Astrocyte (in vitro differentiated cells and primary cell): ENCODE data around the gene EAF2. TPM values are rescaled to one million over a fixed set of nuclear protein-coding genes. Genes with fewer than 3 reads are reported as not detected.
A peak's percentile ranks its signal among the peaks of the same experiment; 100 is the strongest.

Source experiments
- DNase-seq: peaks from one replicate; pipeline ENCODE4 v3.0.0-alpha.2; 2010; ENCODE audit warnings: low read depth
- FAIRE-seq: peaks from 2 replicates; lab custom pipeline; 2011; peaks lifted over from hg19 to GRCh38; lab: Jason Lieb, UNC
- H2AFZ ChIP-seq: 2 replicates; pipeline ENCODE4 v1.6.0; 2012; ENCODE audit warnings: low read depth, low read length, inconsistent platforms
- H3K27ac ChIP-seq: 2 replicates; pipeline ENCODE4 v1.5.1; 2011; ENCODE audit warnings: low read depth, low read length, inconsistent platforms
- H3K27me3 ChIP-seq: 2 replicates; pipeline ENCODE4 v1.6.0; 2011; ENCODE audit warnings: low read length, inconsistent platforms; ENCODE audit not compliant: insufficient read depth
- H3K36me3 ChIP-seq: 2 replicates; pipeline ENCODE4 v1.5.1; 2011; ENCODE audit warnings: low read length, inconsistent platforms; ENCODE audit not compliant: insufficient read depth
- H3K4me1 ChIP-seq: 2 replicates; pipeline ENCODE4 v1.5.1; 2011; ENCODE audit warnings: low read length, inconsistent platforms; ENCODE audit not compliant: insufficient read depth
- H3K4me2 ChIP-seq: 2 replicates; pipeline ENCODE4 v1.6.0; 2012; ENCODE audit warnings: low read length, inconsistent platforms
- H3K4me3 ChIP-seq: 2 replicates; pipeline ENCODE4 v1.5.1; 2011; ENCODE audit warnings: low read depth, mild to moderate bottlenecking, low read length, inconsistent platforms; ENCODE audit not compliant: insufficient read depth
- H3K79me2 ChIP-seq: 2 replicates; pipeline ENCODE4 v1.6.0; 2012; ENCODE audit warnings: mild to moderate bottlenecking, low read length, inconsistent platforms; ENCODE audit not compliant: insufficient read depth
- H3K9ac ChIP-seq: 2 replicates; pipeline ENCODE4 v1.6.0; 2012; ENCODE audit warnings: mild to moderate bottlenecking, low read length, inconsistent platforms
- H3K9me3 ChIP-seq: 2 replicates; pipeline ENCODE4 v1.5.1; 2012; ENCODE audit warnings: low read depth, mild to moderate bottlenecking, low read length, inconsistent platforms; ENCODE audit not compliant: insufficient read depth
- H4K20me1 ChIP-seq: 2 replicates; pipeline ENCODE4 v1.6.0; 2012; ENCODE audit warnings: low read length, inconsistent platforms; ENCODE audit not compliant: insufficient read depth
- H3K27ac Mint-ChIP-seq: one replicate; pipeline ENCODE4 v1.8.0; 2021; ENCODE audit warnings: mild to moderate bottlenecking, mixed read lengths; ENCODE audit not compliant: unreplicated experiment
- H3K27me3 Mint-ChIP-seq: one replicate; pipeline ENCODE4 v1.8.0; 2021; ENCODE audit warnings: low read depth, mixed read lengths; ENCODE audit not compliant: unreplicated experiment
- H3K36me3 Mint-ChIP-seq: one replicate; pipeline ENCODE4 v1.8.0; 2021; ENCODE audit warnings: low read depth, mixed read lengths; ENCODE audit not compliant: unreplicated experiment
- H3K4me1 Mint-ChIP-seq: one replicate; pipeline ENCODE4 v1.8.0; 2021; ENCODE audit warnings: low read depth, mixed read lengths; ENCODE audit not compliant: unreplicated experiment
- H3K4me3 Mint-ChIP-seq: one replicate; pipeline ENCODE4 v1.8.0; 2021; ENCODE audit warnings: mild to moderate bottlenecking, moderate library complexity, mixed read lengths; ENCODE audit not compliant: unreplicated experiment
- H3K9me3 Mint-ChIP-seq: one replicate; pipeline ENCODE4 v1.8.0; 2021; ENCODE audit warnings: mild to moderate bottlenecking, mixed read lengths; ENCODE audit not compliant: unreplicated experiment
- CTCF ChIP-seq: IDR thresholded peaks from 2 replicates; pipeline ENCODE4 v1.5.1; 2011; ENCODE audit warnings: low read depth, mild to moderate bottlenecking, inconsistent platforms, low read length, moderate library complexity; ENCODE audit not compliant: insufficient read depth
- EZH2 ChIP-seq: IDR thresholded peaks from 2 replicates; pipeline ENCODE4 v1.6.1; 2012; ENCODE audit warnings: mild to moderate bottlenecking, low read length, inconsistent platforms; ENCODE audit not compliant: insufficient read depth
- total RNA-seq: library from RNA; stranded (reverse); gene quantifications from 2 replicates; pipeline ENCODE4 v1.2.1, GENCODE V29; 2021

EAF2 gene
- total RNA-seq, 1 donor from 2014 or later = 1.8 TPM

GRCh38 chr3:121818578-121818977 lies 16.4 kb upstream of the EAF2 start:
- TF ChIP-seq EZH2 = no peak
- TF ChIP-seq CTCF = no peak
- peaks cover 7% of the 10 kb centered on the region for H3K9me3 Mint-ChIP-seq
- H3K4me1 Mint-ChIP-seq = no peaks in the 10 kb centered on the region
- Histone ChIP-seq H3K4me1 (no peaks in the 10 kb centered on the region), H3K4me3 (no peak overlapping the region), H3K27me3 (no peaks in the 10 kb centered on the region), H3K4me2 (no peak overlapping the region), H3K9me3 (no peaks in the 10 kb centered on the region), H3K36me3 (peaks cover 10% of the 10 kb centered on the region), H3K9ac (no peak overlapping the region), H3K27ac (no peak overlapping the region), H2AFZ (no peak overlapping the region), H4K20me1 (no peaks in the 10 kb centered on the region), H3K79me2 (peaks cover 19% of the 10 kb centered on the region)
- FAIRE-seq (no peak), DNase-seq (no peak)
- H3K27ac Mint-ChIP-seq = no peak overlapping the region
- H3K36me3 Mint-ChIP-seq = peaks cover 36% of the 10 kb centered on the region
- no peak overlapping the region for H3K4me3 Mint-ChIP-seq
- H3K27me3 Mint-ChIP-seq = no peaks in the 10 kb centered on the region

- Histone ChIP-seq H3K4me2 (no peak overlapping the region), H3K27ac (no peak overlapping the region), H2AFZ (no peak overlapping the region), H3K9ac (no peak overlapping the region), H3K36me3 (peaks cover 15% of the 10 kb centered on the region), H3K9me3 (no peaks in the 10 kb centered on the region), H3K4me1 (no peaks in the 10 kb centered on the region), H4K20me1 (no peaks in the 10 kb centered on the region), H3K79me2 (peaks cover 19% of the 10 kb centered on the region), H3K27me3 (no peaks in the 10 kb centered on the region), H3K4me3 (no peak overlapping the region)
- H3K4me1 Mint-ChIP-seq = no peaks in the 10 kb centered on the region
- no peak overlapping the region for H3K27ac Mint-ChIP-seq
- peaks cover 37% of the 10 kb centered on the region for H3K36me3 Mint-ChIP-seq
- FAIRE-seq = no peak
- H3K9me3 Mint-ChIP-seq = peaks cover 7% of the 10 kb centered on the region
- no peaks in the 10 kb centered on the region for H3K27me3 Mint-ChIP-seq
- no peak overlapping the region for H3K4me3 Mint-ChIP-seq
- TF ChIP-seq EZH2 (no peak), CTCF (no peak)
- DNase-seq = no peak
These were observed 15.8 kb upstream of the EAF2 start for GRCh38 chr3:121819236-121819635.

- Histone ChIP-seq H3K27ac (no peak overlapping the region), H3K27me3 (no peaks in the 10 kb centered on the region), H2AFZ (no peak overlapping the region), H3K9me3 (no peaks in the 10 kb centered on the region), H3K36me3 (peaks cover 33% of the 10 kb centered on the region), H3K4me1 (no peaks in the 10 kb centered on the region), H4K20me1 (no peaks in the 10 kb centered on the region), H3K9ac (no peak overlapping the region), H3K4me3 (no peak overlapping the region), H3K79me2 (peaks cover 9% of the 10 kb centered on the region), H3K4me2 (no peak overlapping the region)
- Mint-ChIP-seq H3K36me3 (peaks cover 37% of the 10 kb centered on the region), H3K27ac (no peak overlapping the region), H3K27me3 (no peaks in the 10 kb centered on the region), H3K4me1 (no peaks in the 10 kb centered on the region), H3K9me3 (peaks cover 7% of the 10 kb centered on the region), H3K4me3 (no peak overlapping the region)
- no peak for TF ChIP-seq EZH2
- TF ChIP-seq CTCF = no peak
- DNase-seq = peak; percentile 7
- no peak for FAIRE-seq
These were observed 13.4 kb upstream of the EAF2 start for GRCh38 chr3:121821421-121822199.
